ENCODE data around the gene LUM.

DNA sequence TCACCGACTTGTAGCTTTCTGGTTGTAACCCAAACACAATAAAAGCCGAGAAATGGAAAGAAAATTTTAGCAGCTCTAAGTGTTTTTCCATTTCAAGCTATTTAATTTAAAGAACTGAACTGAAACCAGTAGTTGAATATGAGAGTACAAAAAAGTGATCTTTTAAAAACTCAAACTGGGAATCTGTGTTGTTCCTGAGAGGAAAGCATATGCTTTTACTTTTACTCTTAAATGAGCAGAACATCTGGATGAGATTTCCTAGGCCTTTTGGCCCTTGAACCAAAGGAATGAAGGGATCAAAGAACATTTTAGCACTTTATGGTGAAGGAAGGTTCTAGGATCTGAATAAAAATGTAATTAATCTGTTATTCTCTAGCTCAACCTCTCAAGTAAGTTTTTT lies 54.8 kb downstream of the LUM start:
- no peak for TF ChIP-seq EZH2 (IDR thresholded peaks at IDR 0.05; ENCODE audit: borderline replicate concordance, low read depth, low read length, poor library complexity, severe bottlenecking)
- TF ChIP-seq, protein P1, sequence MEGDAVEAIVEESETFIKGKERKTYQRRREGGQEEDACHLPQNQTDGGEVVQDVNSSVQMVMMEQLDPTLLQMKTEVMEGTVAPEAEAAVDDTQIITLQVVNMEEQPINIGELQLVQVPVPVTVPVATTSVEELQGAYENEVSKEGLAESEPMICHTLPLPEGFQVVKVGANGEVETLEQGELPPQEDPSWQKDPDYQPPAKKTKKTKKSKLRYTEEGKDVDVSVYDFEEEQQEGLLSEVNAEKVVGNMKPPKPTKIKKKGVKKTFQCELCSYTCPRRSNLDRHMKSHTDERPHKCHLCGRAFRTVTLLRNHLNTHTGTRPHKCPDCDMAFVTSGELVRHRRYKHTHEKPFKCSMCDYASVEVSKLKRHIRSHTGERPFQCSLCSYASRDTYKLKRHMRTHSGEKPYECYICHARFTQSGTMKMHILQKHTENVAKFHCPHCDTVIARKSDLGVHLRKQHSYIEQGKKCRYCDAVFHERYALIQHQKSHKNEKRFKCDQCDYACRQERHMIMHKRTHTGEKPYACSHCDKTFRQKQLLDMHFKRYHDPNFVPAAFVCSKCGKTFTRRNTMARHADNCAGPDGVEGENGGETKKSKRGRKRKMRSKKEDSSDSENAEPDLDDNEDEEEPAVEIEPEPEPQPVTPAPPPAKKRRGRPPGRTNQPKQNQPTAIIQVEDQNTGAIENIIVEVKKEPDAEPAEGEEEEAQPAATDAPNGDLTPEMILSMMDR (conservative IDR thresholded peaks at IDR 0.05; ENCODE audit: low read depth, low read length), result no peak
